Neural crest cell (in vitro differentiated cells): Measurements from ENCODE around the gene SDHC. TPM values are rescaled to one million over a fixed set of nuclear protein-coding genes. Genes with fewer than 3 reads are reported as not detected.
"Not testable (repeated sequence)": the region's sequence is repeated elsewhere in the genome, so short reads cannot be mapped to it uniquely, and the experiment has no call there.

ENCODE experiments used
- DNase-seq: peaks from one replicate; pipeline ENCODE4 v3.0.0; 2021; ENCODE audit warnings: low read depth, mixed read lengths, low spot score
- H3K27ac Mint-ChIP-seq: one replicate; pipeline ENCODE4 v1.8.0; 2021; ENCODE audit warnings: mild to moderate bottlenecking, mixed read lengths; ENCODE audit not compliant: unreplicated experiment
- H3K27me3 Mint-ChIP-seq: 2 replicates; pipeline ENCODE4 v1.8.0; 2021; ENCODE audit warnings: low read depth, mild to moderate bottlenecking, mixed read lengths
- H3K36me3 Mint-ChIP-seq: 2 replicates; pipeline ENCODE4 v1.8.0; 2021; ENCODE audit warnings: low read depth, mild to moderate bottlenecking, mixed read lengths
- H3K4me1 Mint-ChIP-seq: 2 replicates; pipeline ENCODE4 v1.8.0; 2021; ENCODE audit warnings: mixed read lengths
- H3K4me3 Mint-ChIP-seq: one replicate; pipeline ENCODE4 v1.8.0; 2021; ENCODE audit warnings: mild to moderate bottlenecking, mixed read lengths
- H3K9me3 Mint-ChIP-seq: 2 replicates; pipeline ENCODE4 v1.8.0; 2021; ENCODE audit warnings: mixed read lengths
- CTCF ChIP-seq: fragments of 200-600 bp; sonication (generic); conservative IDR thresholded peaks from 2 replicates; pipeline ENCODE4 v1.5.0; 2021; ENCODE audit warnings: antibody characterized with exemption, mild to moderate bottlenecking
- total RNA-seq: library from RNA; stranded (reverse); gene quantifications from 2 replicates; pipeline ENCODE4 v1.2.1, GENCODE V29; 2021

The SDHC gene
- total RNA-seq, 1 donor from 2014 or later = 200 TPM

GRCh38 chr1:161382214-161383019, 68.2 kb downstream of the SDHC start:
- H3K9me3 Mint-ChIP-seq = no peaks in the 10 kb centered on the region
- DNase-seq = no peak
- peaks cover 2% of the 10 kb centered on the region for H3K27me3 Mint-ChIP-seq
- TF ChIP-seq CTCF = peak; percentile 83
- no peak overlapping the region for H3K27ac Mint-ChIP-seq
- peaks cover 3% of the 10 kb centered on the region for H3K4me1 Mint-ChIP-seq
- H3K36me3 Mint-ChIP-seq = no peaks in the 10 kb centered on the region
- H3K4me3 Mint-ChIP-seq = peak overlapping the region; percentile 3

- H3K4me1 Mint-ChIP-seq = peaks cover 15% of the 10 kb centered on the region
- H3K36me3 Mint-ChIP-seq = no peaks in the 10 kb centered on the region
- no peak for TF ChIP-seq CTCF
- H3K4me3 Mint-ChIP-seq = peak overlapping the region; percentile 92
- no peaks in the 10 kb centered on the region for H3K9me3 Mint-ChIP-seq
- no peak overlapping the region for H3K27ac Mint-ChIP-seq
- H3K27me3 Mint-ChIP-seq = peaks cover 8% of the 10 kb centered on the region
- no peak for DNase-seq
Observed at GRCh38 chr1:161388639-161389038, 74.5 kb downstream of the SDHC start.

GRCh38 chr1:161389158-161389557, 75.0 kb downstream of the SDHC start:
- Mint-ChIP-seq H3K27ac (peak overlapping the region; percentile 81), H3K4me3 (peak overlapping the region; percentile 92), H3K4me1 (peaks cover 15% of the 10 kb centered on the region)
- not testable (repeated sequence) for H3K36me3 Mint-ChIP-seq, DNase-seq, H3K27me3 Mint-ChIP-seq, H3K9me3 Mint-ChIP-seq

GRCh38 chr1:161389691-161390558, 75.7 kb downstream of the SDHC start:
- Mint-ChIP-seq H3K36me3 (no peaks in the 10 kb centered on the region), H3K27me3 (peaks cover 8% of the 10 kb centered on the region)

GRCh38 chr1:161390559-161390858, 76.3 kb downstream of the SDHC start:
- H3K4me1 Mint-ChIP-seq = peaks cover 15% of the 10 kb centered on the region
- peak overlapping the region; percentile 92 for H3K4me3 Mint-ChIP-seq

More at GRCh38 chr1:161389691-161390558, 75.7 kb downstream of the SDHC start:
- no peaks in the 10 kb centered on the region for H3K9me3 Mint-ChIP-seq
- peak overlapping the region; percentile 97 for H3K27ac Mint-ChIP-seq
- H3K4me3 Mint-ChIP-seq = peak overlapping the region; percentile 92
- peak; percentile 93 for DNase-seq
- no peak for TF ChIP-seq CTCF
- peaks cover 15% of the 10 kb centered on the region for H3K4me1 Mint-ChIP-seq

GRCh38 chr1:161391136-161391535, 77.0 kb downstream of the SDHC start:
- not testable (repeated sequence) for H3K36me3 Mint-ChIP-seq, DNase-seq, H3K9me3 Mint-ChIP-seq, H3K27ac Mint-ChIP-seq, H3K27me3 Mint-ChIP-seq
- H3K4me3 Mint-ChIP-seq = peak overlapping the region; percentile 92
- H3K4me1 Mint-ChIP-seq = peaks cover 15% of the 10 kb centered on the region

More at GRCh38 chr1:161390559-161390858, 76.3 kb downstream of the SDHC start:
- no peaks in the 10 kb centered on the region for H3K9me3 Mint-ChIP-seq
- no peak for DNase-seq
- no peak for TF ChIP-seq CTCF
- no peaks in the 10 kb centered on the region for H3K36me3 Mint-ChIP-seq
- H3K27me3 Mint-ChIP-seq = peaks cover 8% of the 10 kb centered on the region
- H3K27ac Mint-ChIP-seq = peak overlapping the region; percentile 97
